ENCODE measurements around the gene KCNIP1.

DNA sequence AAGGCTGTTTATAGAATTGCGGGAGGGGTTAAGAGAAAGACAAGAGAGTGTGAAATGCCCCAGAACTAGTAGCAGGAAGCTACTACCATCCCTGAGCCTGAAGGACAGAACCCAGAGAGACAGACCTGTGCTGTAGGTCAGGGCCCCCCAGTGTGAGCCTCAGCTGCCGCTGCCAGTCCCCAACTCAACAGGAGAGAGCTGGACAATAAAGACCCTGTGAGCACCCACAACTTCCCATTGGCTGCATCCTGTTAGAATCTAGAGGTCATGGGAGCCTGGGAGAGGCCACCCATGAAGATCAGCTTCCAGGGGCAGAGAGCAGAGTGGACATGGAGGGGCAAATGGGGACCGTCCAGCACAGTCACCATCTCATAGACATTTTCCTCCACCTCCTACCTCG, 152.5 kb downstream of the KCNIP1 start:
- TF ChIP-seq, protein P1, sequence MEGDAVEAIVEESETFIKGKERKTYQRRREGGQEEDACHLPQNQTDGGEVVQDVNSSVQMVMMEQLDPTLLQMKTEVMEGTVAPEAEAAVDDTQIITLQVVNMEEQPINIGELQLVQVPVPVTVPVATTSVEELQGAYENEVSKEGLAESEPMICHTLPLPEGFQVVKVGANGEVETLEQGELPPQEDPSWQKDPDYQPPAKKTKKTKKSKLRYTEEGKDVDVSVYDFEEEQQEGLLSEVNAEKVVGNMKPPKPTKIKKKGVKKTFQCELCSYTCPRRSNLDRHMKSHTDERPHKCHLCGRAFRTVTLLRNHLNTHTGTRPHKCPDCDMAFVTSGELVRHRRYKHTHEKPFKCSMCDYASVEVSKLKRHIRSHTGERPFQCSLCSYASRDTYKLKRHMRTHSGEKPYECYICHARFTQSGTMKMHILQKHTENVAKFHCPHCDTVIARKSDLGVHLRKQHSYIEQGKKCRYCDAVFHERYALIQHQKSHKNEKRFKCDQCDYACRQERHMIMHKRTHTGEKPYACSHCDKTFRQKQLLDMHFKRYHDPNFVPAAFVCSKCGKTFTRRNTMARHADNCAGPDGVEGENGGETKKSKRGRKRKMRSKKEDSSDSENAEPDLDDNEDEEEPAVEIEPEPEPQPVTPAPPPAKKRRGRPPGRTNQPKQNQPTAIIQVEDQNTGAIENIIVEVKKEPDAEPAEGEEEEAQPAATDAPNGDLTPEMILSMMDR (IDR thresholded peaks at IDR 0.05; ENCODE audit: low read depth, low read length): no peak
- no peak for TF ChIP-seq POLR2A (IDR thresholded peaks at IDR 0.05; ENCODE audit: extremely low read depth, insufficient read length)
- TF ChIP-seq, protein P2, sequence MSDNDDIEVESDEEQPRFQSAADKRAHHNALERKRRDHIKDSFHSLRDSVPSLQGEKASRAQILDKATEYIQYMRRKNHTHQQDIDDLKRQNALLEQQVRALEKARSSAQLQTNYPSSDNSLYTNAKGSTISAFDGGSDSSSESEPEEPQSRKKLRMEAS (IDR thresholded peaks at IDR 0.05; ENCODE audit: low read depth, low read length): no peak

Data from NB4 (cell line).